Measurements from ENCODE around the gene THAP4. TPM values are rescaled to one million over a fixed set of nuclear protein-coding genes. Genes with fewer than 3 reads are reported as not detected.

THAP4 gene
- total RNA-seq, 1 donor from 2014 or later, result 42.4 TPM

GRCh38 chr2:241550616-241551580 is 86.1 kb downstream of the THAP4 start:
- DNase-seq (ENCODE audit: low read depth), result no peak
- TF ChIP-seq CTCF (conservative IDR thresholded peaks at IDR 0.05; ENCODE audit: low read depth, low read length), result no peak

GRCh38 chr2:241548451-241548835 is 88.5 kb downstream of the THAP4 start:
- no peak for DNase-seq (ENCODE audit: low read depth)
- TF ChIP-seq CTCF (conservative IDR thresholded peaks at IDR 0.05; ENCODE audit: low read depth, low read length), result no peak
- H3K4me3 ChIP-seq (ENCODE audit: low read depth, low read length), result no peak overlapping the region

More at GRCh38 chr2:241550616-241551580, 86.1 kb downstream of the THAP4 start:
- no peak overlapping the region for H3K4me3 ChIP-seq (ENCODE audit: low read depth, low read length)

GRCh38 chr2:241547781-241548450 is 89.0 kb downstream of the THAP4 start:
- no peak overlapping the region for H3K4me3 ChIP-seq (ENCODE audit: low read depth, low read length)
- DNase-seq (ENCODE audit: low read depth), result no peak
- no peak for TF ChIP-seq CTCF (conservative IDR thresholded peaks at IDR 0.05; ENCODE audit: low read depth, low read length)

GRCh38 chr2:241546771-241547498 is 90.0 kb downstream of the THAP4 start:
- no peak for TF ChIP-seq CTCF (conservative IDR thresholded peaks at IDR 0.05; ENCODE audit: low read depth, low read length)
- H3K4me3 ChIP-seq (ENCODE audit: low read depth, low read length), result peak overlapping the region; percentile 14
- DNase-seq (ENCODE audit: low read depth), result peak; percentile 38

GRCh38 chr2:241545523-241546473 is 91.2 kb downstream of the THAP4 start:
- TF ChIP-seq CTCF (conservative IDR thresholded peaks at IDR 0.05; ENCODE audit: low read depth, low read length), result no peak
- H3K4me3 ChIP-seq (ENCODE audit: low read depth, low read length), result no peak overlapping the region
- DNase-seq (ENCODE audit: low read depth), result no peak

- TF ChIP-seq CTCF (conservative IDR thresholded peaks at IDR 0.05; ENCODE audit: low read depth, low read length), result no peak
- no peak overlapping the region for H3K4me3 ChIP-seq (ENCODE audit: low read depth, low read length)
- no peak for DNase-seq (ENCODE audit: low read depth)
Observed at GRCh38 chr2:241545106-241545505, 91.9 kb downstream of the THAP4 start.
